GM08714 (cell line): ENCODE results near the gene ISOC2.

Source experiments
- H3K4me3 ChIP-seq: fragments of 200-500 bp; sonication (Bioruptor generic); 2 replicates; pipeline ENCODE4 v1.5.1; 2014; ENCODE audit warnings: mild to moderate bottlenecking, low read length, inconsistent platforms
- ZNF274 ChIP-seq: IDR thresholded peaks from 2 replicates; pipeline ENCODE4 v1.6.1; 2012; ENCODE audit warnings: mild to moderate bottlenecking, low read depth, low read length

The ISOC2 gene

DNA sequence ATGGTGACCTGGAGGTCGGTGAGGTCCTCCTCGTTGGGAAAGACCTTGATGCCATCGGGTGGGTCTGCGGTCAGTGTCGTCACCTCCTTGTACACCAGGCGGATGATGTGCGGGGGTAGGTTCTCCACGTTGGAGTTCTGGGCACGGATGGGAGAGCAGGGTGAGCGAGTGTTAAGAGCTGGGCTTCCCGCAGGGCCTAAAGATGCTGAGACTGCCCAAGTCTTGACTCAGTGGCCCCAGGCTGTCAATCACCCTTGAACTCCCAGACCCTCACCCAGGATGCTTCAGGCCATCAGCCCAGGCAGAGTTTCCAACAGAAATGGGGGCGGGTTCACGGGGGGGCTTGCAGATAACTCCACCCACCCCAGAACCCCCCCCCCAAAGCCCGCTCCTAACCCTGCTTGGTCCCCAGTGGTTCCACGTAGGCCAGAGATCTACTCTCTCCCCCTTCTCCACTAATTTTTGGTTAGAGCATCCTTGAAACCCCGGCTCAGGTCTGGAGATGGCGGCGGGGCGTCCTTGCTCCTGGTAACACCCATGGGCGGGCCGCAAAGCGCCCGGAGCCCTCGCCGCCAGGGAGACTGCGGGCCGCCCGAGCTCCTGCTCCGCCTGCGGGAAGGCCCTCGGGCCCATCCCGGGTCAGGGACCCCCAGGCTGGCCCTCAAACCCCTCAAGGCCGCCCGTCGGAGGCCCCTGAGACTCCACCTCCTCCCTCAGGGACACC, 54.5 kb downstream of the ISOC2 start:
- H3K4me3 ChIP-seq, result peak overlapping the region; percentile 83
- TF ChIP-seq ZNF274, result no peak

DNA sequence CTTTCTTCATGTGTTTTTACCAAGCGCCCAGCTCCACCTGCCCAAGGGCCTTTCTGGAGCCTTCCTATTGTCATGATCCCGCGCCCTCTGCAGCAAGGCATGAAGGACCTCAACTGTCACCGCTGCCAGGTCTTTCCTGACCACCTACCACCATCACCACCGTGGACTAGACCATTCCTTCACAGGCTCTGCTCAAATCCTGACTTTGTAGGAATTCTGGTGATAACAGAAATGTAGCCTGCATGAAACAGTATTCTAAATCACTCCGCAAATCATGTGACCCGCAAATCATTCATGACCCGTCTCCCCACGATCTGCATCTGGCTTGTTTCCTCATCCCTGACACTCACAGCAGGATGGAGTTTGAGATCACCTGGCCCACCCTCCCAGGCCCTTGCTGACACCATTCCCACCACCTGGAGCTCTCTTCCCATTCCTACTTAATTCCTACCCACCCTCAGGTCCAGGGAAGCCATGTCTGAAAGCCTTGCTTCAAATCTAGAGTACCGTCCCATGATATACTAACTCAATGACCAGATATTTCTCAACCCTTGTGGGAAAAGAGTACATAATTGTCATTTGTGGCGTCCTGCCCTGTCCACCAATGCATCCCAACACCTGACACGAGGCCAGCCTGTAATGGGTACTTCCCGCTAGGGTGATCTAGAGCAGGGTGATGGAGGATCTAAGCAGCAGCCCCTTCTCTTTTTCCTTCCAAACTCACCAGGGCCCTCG, 55.2 kb downstream of the ISOC2 start:
- H3K4me3 ChIP-seq, result peak overlapping the region; percentile 83
- no peak for TF ChIP-seq ZNF274

DNA sequence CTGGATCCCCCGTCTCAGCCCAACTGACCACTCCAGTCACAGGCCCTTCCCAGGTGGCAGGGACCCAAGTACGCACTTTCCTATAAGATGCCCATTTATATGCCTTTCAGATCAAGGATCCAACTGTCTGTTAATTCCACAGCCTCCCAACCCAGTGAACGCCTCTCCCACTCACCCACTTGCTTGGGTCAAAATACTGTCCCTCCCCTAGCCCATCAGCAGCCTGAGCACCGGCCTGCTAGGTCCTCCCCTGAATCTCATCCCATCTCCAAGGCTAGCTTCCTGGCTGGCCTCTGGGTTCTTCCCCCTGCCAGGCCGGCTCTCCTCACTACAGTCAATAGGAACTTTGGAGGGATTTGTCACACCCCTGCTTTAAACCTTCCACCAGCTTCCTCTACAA, 55.8 kb downstream of the ISOC2 start:
- TF ChIP-seq ZNF274, result no peak
- peak overlapping the region; percentile 83; the same call in 1 of the 2 replicates for H3K4me3 ChIP-seq
